ENCODE data around the gene ARID3C.

GRCh38 chr9:34589636-34590380 is 39.1 kb downstream of the ARID3C start, which contains the start of gene CNTFR:
- TF ChIP-seq EZH2 (IDR thresholded peaks at IDR 0.05; ENCODE audit: borderline replicate concordance, low read depth, low read length, severe bottlenecking) (peak; percentile 86), CTCF (IDR thresholded peaks at IDR 0.05; ENCODE audit: extremely low read depth in 1 of 2, insufficient read depth in 1 of 2, low read depth in 1 of 2, low read length in 2 of 2) (no peak), POLR2A (IDR thresholded peaks at IDR 0.05; ENCODE audit: low read depth, low read length) (no peak), MAX (IDR thresholded peaks at IDR 0.05; ENCODE audit: insufficient read depth, insufficient read length) (no peak), GATA2 (IDR thresholded peaks at IDR 0.05; ENCODE audit: insufficient read depth, insufficient read length, low read depth, low read length) (no peak), POLR2AphosphoS5 (IDR thresholded peaks at IDR 0.05; ENCODE audit: insufficient read depth, low read depth, low read length) (no peak), FOS (IDR thresholded peaks at IDR 0.05; ENCODE audit: borderline replicate concordance, insufficient read depth, low read length) (no peak), JUN (IDR thresholded peaks at IDR 0.05; ENCODE audit: borderline replicate concordance, insufficient read depth, insufficient read length, low read depth) (no peak), MYC (IDR thresholded peaks at IDR 0.05; ENCODE audit: low read depth, low read length) (no peak)

Data from endothelial cell of umbilical vein (primary cell).